Measurements from ENCODE around the gene STXBP3. TPM values are rescaled to one million over a fixed set of nuclear protein-coding genes. Genes with fewer than 3 reads are reported as not detected.

The STXBP3 gene
- total and polyA plus RNA-seq, 9 of the 15 experiments (the other 6 are each of a cell fraction or from before 2014, with no cell fraction given) = 32.5 to 52.5 (median 39.2) TPM

DNA sequence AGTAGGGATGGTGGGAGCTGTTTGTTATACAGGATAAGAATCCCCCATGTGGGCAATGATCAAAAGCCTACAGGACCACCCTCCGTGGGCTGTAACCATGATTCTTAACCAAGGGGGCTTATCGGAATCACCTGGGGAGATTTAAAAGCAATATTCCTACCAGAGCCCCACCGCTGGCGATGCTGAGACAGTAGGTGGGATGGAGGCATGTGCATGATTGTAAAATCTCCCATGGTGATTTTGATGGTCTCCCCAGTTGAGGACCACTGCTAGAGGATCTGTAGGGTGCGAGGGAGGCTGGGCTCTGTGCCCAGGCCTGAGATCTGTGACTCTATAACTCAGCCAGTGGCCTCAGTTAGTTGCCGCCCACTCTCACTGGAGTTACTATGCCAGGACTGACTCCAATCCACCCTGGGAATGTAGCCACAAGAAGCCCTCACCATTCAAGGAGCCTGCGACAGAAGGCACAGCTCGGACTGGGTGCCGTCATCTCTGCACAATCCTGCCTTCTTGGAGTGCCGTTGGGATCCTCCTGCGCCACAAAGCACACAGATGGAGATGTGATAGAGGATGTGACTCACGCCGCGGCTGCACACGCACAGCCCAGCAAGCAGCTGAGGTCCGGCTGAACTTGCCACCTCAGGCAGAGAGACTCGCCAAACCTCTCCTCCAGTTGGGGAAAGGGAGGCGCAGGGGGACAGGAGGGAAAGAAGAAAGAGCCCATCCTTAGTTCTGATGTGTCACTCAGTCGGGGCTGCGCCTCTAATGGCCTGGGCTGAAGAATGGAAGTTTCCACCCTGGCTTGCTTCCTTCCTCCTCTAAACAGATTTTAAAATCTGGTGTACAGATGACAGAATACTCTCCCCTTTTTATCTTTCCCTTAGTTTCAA, 83.9 kb downstream of the STXBP3 start (continued):
- TF ChIP-seq, protein P1, sequence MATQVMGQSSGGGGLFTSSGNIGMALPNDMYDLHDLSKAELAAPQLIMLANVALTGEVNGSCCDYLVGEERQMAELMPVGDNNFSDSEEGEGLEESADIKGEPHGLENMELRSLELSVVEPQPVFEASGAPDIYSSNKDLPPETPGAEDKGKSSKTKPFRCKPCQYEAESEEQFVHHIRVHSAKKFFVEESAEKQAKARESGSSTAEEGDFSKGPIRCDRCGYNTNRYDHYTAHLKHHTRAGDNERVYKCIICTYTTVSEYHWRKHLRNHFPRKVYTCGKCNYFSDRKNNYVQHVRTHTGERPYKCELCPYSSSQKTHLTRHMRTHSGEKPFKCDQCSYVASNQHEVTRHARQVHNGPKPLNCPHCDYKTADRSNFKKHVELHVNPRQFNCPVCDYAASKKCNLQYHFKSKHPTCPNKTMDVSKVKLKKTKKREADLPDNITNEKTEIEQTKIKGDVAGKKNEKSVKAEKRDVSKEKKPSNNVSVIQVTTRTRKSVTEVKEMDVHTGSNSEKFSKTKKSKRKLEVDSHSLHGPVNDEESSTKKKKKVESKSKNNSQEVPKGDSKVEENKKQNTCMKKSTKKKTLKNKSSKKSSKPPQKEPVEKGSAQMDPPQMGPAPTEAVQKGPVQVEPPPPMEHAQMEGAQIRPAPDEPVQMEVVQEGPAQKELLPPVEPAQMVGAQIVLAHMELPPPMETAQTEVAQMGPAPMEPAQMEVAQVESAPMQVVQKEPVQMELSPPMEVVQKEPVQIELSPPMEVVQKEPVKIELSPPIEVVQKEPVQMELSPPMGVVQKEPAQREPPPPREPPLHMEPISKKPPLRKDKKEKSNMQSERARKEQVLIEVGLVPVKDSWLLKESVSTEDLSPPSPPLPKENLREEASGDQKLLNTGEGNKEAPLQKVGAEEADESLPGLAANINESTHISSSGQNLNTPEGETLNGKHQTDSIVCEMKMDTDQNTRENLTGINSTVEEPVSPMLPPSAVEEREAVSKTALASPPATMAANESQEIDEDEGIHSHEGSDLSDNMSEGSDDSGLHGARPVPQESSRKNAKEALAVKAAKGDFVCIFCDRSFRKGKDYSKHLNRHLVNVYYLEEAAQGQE (IDR thresholded peaks at IDR 0.05; ENCODE audit: borderline replicate concordance) = peak; percentile 21; the same call in 1 of the 2 replicates
- TF ChIP-seq, protein P1 (CRISPR knock-in tag; IDR thresholded peaks at IDR 0.05; ENCODE audit: low read depth) = no peak
- TF ChIP-seq CCNT2 (IDR thresholded peaks at IDR 0.05; ENCODE audit: borderline replicate concordance, extremely low read depth, insufficient read length, low read depth, low read length) = peak; percentile 23
- 0 out of 2 replicates have a peak, but pooled peaks have one; percentile 41 for TF ChIP-seq CBX5 (IDR thresholded peaks at IDR 0.05; ENCODE audit: borderline replicate concordance, low read depth)
- TF ChIP-seq BRF2 (IDR thresholded peaks at IDR 0.05; ENCODE audit: borderline replicate concordance, insufficient read depth, insufficient read length) = no peak
- no peak for TF ChIP-seq MED1 (CRISPR knock-in tag; IDR thresholded peaks at IDR 0.05; ENCODE audit: borderline replicate concordance)
- TF ChIP-seq ATF1 (CRISPR knock-in tag; IDR thresholded peaks at IDR 0.05) = no peak
- TF ChIP-seq ATF1 (tag; IDR thresholded peaks at IDR 0.05) = peak; percentile 57; the same call in 1 of the 2 replicates
- TF ChIP-seq CHD1 (IDR thresholded peaks at IDR 0.05; ENCODE audit: low read length) = no peak
- TF ChIP-seq PTTG1 (tag; IDR thresholded peaks at IDR 0.05; ENCODE audit: low read depth) = no peak
- TF ChIP-seq, protein P2, sequence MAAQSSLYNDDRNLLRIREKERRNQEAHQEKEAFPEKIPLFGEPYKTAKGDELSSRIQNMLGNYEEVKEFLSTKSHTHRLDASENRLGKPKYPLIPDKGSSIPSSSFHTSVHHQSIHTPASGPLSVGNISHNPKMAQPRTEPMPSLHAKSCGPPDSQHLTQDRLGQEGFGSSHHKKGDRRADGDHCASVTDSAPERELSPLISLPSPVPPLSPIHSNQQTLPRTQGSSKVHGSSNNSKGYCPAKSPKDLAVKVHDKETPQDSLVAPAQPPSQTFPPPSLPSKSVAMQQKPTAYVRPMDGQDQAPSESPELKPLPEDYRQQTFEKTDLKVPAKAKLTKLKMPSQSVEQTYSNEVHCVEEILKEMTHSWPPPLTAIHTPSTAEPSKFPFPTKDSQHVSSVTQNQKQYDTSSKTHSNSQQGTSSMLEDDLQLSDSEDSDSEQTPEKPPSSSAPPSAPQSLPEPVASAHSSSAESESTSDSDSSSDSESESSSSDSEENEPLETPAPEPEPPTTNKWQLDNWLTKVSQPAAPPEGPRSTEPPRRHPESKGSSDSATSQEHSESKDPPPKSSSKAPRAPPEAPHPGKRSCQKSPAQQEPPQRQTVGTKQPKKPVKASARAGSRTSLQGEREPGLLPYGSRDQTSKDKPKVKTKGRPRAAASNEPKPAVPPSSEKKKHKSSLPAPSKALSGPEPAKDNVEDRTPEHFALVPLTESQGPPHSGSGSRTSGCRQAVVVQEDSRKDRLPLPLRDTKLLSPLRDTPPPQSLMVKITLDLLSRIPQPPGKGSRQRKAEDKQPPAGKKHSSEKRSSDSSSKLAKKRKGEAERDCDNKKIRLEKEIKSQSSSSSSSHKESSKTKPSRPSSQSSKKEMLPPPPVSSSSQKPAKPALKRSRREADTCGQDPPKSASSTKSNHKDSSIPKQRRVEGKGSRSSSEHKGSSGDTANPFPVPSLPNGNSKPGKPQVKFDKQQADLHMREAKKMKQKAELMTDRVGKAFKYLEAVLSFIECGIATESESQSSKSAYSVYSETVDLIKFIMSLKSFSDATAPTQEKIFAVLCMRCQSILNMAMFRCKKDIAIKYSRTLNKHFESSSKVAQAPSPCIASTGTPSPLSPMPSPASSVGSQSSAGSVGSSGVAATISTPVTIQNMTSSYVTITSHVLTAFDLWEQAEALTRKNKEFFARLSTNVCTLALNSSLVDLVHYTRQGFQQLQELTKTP (IDR thresholded peaks at IDR 0.05; ENCODE audit: low read depth in 1 of 2, partially characterized antibody in 2 of 2) = no peak
- TF ChIP-seq DPF2 (IDR thresholded peaks at IDR 0.05) = peak; percentile 87
- no peak for TF ChIP-seq EWSR1 (IDR thresholded peaks at IDR 0.05; ENCODE audit: borderline replicate concordance, low read depth, partially characterized antibody)
- no peak for TF ChIP-seq POLR2A (conservative IDR thresholded peaks at IDR 0.05)
- TF ChIP-seq BCL6 (CRISPR knock-in tag; IDR thresholded peaks at IDR 0.05) = no peak
